Measurements from ENCODE around the gene IL1RAPL2.

IL1RAPL2 gene

GRCh38 chrX:105266456-105266855 lies 700.5 kb downstream of the IL1RAPL2 start:
- DNase-seq, result no peak

- no peak for DNase-seq
These were observed 701.2 kb downstream of the IL1RAPL2 start for GRCh38 chrX:105267167-105267566.

GRCh38 chrX:105269386-105269785 lies 703.4 kb downstream of the IL1RAPL2 start:
- no peak for DNase-seq

- DNase-seq, result no peak
These were observed 707.3 kb downstream of the IL1RAPL2 start for GRCh38 chrX:105273326-105273725.

GRCh38 chrX:105274091-105274490 lies 708.1 kb downstream of the IL1RAPL2 start:
- DNase-seq, result no peak

- DNase-seq, result no peak
These were observed 711.1 kb downstream of the IL1RAPL2 start for GRCh38 chrX:105277132-105277531.

- no peak for DNase-seq
These were observed 716.1 kb downstream of the IL1RAPL2 start for GRCh38 chrX:105282077-105282476.

- no peak for DNase-seq
These were observed 731.0 kb downstream of the IL1RAPL2 start for GRCh38 chrX:105297041-105297440.

- no peak for DNase-seq
These were observed 733.3 kb downstream of the IL1RAPL2 start for GRCh38 chrX:105299286-105299685.

- DNase-seq, result no peak
These were observed 736.2 kb downstream of the IL1RAPL2 start for GRCh38 chrX:105302246-105302645.

GRCh38 chrX:105307762-105308161 lies 741.8 kb downstream of the IL1RAPL2 start:
- no peak for DNase-seq

- DNase-seq, result no peak
These were observed 747.6 kb downstream of the IL1RAPL2 start for GRCh38 chrX:105313596-105313995.

- no peak for DNase-seq
These were observed 748.5 kb downstream of the IL1RAPL2 start for GRCh38 chrX:105314458-105314857.

- DNase-seq, result no peak
These were observed 749.2 kb downstream of the IL1RAPL2 start for GRCh38 chrX:105315248-105315647.

- no peak for DNase-seq
These were observed 751.1 kb downstream of the IL1RAPL2 start for GRCh38 chrX:105317117-105317516.

GRCh38 chrX:105323928-105324327 lies 757.9 kb downstream of the IL1RAPL2 start:
- no peak for DNase-seq

GRCh38 chrX:105328773-105329172 lies 762.8 kb downstream of the IL1RAPL2 start:
- DNase-seq, result no peak

GRCh38 chrX:105331244-105331643 lies 765.2 kb downstream of the IL1RAPL2 start:
- DNase-seq, result no peak

- no peak for DNase-seq
These were observed 781.4 kb downstream of the IL1RAPL2 start for GRCh38 chrX:105347373-105347772.

GRCh38 chrX:105349476-105349875 lies 783.5 kb downstream of the IL1RAPL2 start:
- no peak for DNase-seq

- no peak for DNase-seq
These were observed 809.8 kb downstream of the IL1RAPL2 start for GRCh38 chrX:105375816-105376215.

- no peak for DNase-seq
These were observed 858.7 kb downstream of the IL1RAPL2 start for GRCh38 chrX:105424729-105425128.

- DNase-seq, result no peak
These were observed 885.4 kb downstream of the IL1RAPL2 start for GRCh38 chrX:105451401-105451800.

GRCh38 chrX:105458846-105459245 lies 892.8 kb downstream of the IL1RAPL2 start:
- DNase-seq, result no peak
